Stimulated activated CD8-positive, alpha-beta memory T cell treated with anti-CD3 and anti-CD28 coated beads, Interleukin-2, amount 100 ng/mL, for 48 hours (primary cell): ENCODE measurements around the gene DHPS.
"Not testable (repeated sequence)": the region's sequence is repeated elsewhere in the genome, so short reads cannot be mapped to it uniquely, and the experiment has no call there.

Source experiments
- DNase-seq, 2 donors: peaks; one replicate each; pipeline ENCODE4 v3.0.0-alpha.2; 2020; ENCODE audit warnings: low read depth in 2 of 2

DHPS gene

DNA sequence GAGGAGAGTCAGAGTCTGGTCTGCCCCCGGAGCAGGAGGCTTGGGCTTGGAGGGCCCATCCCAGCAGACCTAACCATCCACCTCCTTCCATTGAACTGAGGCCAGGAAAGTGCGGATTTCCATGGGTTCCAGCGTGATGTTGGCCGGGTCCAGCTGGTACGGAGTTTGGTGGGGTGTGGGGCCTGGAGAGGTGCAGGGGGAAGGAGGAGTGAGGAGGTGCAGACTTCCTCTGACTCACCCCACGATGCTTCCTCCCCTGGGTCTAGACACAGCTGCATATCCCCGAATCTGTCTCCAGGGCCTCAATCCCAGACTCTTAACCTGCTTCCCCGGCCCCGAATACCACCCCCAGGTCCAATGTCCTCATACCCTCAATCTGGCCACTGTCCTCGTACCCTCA, 35.1 kb downstream of the DHPS start:
- no peak for DNase-seq

DNA sequence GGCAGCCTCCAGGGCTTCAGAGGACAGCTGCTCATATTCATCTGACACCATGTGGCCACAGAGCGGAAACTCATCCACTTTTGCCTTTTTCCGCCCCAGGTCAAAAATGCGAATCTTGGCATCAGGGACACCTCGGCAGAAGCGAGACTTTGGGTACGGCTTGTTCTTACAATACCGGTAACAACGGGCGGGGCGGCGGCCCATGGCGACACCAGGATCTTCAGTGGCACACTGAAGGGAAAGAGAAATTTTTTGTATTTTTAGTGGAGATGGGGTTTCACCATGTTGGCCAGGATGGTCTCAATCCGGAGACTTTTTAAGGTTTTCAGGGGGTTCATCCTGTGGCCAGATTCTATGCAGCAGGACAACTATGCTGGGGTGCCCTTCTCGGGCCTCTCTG, 38.0 kb downstream of the DHPS start:
- not testable (repeated sequence) for DNase-seq

DNA sequence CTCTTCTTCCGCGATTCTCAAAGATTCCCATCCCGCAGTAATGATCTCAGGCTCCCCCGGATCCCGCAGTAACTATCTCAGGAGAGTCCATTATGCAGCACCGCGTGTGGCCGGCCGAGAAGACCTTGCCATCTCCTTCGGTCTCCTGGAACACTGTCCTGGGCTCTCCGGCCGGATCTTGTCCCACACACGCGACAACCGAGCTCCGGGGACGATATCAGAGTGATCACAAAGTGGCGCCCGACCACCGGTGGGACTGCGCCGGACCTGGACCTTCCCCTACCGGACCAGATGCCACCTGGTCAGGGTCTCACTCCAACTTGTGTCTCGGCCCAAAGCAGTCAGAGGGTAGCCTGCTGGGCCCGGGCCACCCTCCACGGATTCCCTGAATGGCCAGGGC, 39.2 kb downstream of the DHPS start:
- no peak for DNase-seq

DNA sequence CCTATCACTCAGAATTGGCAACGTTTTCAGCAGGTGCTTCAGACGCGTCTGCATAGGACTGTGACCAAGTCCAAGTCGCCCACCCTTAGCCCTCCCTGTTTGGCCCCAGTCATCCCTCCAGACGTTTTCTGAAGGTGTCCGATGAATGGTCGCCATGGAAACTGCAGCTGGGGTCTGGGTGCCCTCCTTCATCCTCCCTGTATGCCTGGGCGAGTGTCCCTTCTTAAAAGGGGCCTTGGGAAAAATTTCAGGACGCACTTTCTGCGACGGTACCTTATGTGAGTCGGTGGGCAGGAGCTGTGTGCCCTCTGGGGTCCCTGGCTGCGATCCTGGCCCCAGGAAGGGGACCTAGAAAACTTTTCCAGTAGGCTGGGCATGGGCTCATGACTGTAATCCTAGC, 40.2 kb downstream of the DHPS start:
- no peak for DNase-seq

DNA sequence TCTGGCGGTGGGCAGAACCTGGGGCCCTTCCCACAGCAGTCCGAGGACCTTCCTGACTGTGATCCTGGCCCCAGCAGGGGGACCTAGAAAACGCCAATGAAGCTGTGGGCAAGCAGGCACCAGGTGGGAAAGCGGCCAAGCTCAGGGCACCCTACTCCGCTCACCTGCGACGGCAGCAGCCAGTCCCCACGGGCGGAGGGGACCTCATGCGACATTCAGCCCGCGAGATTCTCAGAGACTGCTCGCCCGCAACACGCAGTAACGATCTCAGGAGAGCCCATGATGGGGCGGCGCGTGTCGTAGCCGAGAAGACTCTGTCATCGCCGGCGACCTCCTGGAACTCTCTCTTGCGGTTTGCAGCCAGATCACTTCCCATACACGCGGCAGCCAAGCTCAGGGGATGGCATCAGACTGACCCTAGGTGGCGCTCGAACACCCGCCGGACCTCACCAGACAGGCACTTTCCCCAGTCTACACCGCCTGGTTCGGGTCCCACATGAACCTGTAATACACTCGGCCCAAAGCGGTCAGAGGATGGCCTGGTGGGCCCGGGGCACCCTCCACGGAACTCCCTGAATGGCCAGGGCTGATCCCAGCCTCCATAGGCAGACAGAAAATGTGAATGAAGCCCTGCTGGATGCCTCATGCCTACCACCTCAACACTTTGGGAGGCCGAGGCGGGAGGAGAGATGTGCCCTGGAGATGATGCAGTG, 41.6 kb downstream of the DHPS start:
- DNase-seq = peak; percentile 80 to 85

DNA sequence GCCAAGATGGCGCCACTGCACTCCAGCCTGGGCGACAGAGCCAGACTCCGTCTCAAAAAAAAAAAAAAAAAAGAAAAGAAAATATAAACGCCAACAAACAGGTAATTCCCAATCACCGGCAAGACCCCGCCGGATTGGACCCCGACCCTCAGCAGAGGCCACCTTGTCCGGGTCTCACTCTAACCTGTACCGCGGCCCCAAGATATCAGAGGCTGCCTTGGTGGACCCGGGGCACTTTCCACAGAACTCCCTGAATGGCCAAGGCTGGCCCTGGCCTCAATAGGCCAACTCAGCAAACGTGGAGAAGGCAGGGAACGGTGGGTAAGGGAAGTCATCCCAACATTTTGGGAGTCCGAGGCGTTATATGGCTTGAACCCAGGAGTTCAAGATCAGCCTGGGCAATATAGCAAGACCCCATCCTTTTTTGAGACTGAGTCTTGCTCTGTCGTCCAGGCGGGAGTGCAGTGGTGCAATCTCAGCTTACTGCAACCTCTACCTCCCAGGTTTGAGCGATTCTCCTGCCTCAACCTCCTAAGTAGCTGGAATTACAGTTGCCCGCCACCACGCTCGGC, 43.0 kb downstream of the DHPS start:
- DNase-seq = no peak

DNA sequence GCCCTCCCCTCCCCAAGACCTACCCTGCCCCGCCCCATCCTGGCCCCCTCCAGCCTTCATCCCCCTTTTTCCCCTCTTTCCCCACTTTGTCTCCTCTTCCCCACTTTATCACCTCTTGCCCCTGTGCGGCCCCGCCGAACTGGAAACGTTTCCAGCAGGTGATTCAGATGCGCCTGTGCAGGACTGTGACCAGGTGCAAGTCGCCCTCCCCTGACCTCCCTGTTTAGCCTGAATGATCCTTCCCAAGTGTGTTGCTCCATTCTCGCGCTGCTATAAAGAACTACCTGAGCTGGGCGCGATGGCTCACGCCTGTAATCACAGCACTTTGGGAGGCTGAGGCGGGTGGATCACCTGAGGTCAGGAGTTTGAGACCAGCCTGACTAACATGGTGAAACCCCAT, 45.0 kb downstream of the DHPS start:
- no peak for DNase-seq

DNA sequence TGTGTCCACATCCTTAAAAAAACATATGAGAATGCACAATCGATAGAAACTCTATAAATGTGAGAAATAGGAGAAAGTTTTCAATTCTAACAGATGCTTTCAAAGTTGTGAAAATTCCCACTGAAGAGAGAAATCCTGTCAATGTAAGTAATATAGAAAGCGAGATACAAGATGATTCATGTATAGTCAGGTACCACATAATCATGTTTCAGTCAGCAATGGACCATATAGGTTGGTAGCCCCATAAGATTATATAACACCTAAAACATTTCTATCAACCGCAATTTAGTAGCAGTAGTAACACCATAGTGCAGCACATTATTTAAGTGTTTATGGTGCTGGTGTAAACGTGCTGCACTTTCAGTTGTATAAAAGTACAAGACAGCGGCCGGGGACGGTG, 52.5 kb downstream of the DHPS start:
- no peak for DNase-seq

DNA sequence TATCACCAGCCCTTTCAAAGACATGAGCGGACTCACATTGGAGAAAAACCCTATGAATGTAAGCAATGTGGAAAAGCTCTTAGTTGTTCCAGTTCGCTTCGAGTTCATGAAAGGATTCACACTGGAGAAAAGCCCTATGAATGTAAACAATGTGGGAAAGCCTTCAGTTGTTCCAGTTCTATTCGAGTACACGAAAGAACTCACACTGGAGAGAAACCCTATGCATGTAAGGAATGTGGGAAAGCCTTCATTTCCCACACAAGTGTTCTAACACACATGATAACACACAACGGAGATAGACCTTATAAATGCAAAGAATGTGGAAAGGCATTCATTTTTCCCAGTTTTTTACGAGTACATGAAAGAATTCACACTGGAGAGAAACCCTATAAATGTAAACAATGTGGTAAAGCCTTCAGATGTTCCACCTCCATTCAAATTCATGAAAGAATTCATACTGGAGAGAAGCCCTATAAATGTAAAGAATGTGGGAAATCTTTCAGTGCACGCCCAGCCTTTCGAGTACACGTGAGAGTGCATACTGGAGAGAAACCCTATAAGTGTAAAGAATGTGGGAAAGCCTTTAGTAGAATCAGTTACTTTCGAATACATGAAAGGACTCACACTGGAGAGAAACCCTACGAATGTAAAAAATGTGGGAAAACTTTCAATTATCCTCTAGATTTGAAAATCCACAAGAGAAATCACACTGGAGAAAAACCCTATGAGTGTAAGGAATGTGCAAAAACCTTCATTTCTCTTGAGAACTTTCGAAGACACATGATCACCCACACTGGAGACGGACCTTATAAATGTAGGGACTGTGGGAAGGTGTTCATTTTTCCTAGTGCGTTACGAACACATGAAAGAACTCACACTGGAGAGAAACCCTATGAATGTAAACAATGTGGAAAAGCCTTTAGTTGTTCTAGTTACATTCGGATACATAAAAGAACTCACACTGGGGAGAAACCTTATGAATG, 53.3 kb downstream of the DHPS start:
- DNase-seq = no peak

DNA sequence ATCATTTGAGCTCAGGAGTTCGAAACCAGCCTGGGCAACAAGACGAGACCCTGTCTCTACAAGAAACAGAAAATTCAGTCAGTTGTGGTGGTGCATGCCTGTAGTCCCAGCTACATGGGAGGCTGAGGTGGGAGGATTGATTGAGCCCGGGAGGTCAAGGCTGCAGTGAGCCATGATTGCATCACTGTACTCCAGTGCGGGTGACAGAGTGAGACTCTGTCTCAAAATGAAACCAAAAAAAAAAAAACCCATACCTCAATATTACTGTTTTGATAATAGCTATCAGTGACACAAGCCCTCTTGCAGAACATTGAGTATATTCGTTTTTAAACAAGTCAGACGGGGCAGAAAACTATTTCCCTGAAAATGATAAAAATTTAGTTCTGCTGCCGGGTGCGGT, 54.7 kb downstream of the DHPS start:
- DNase-seq = no peak
